ENCODE measurements around the gene HNF1B.
A peak's percentile ranks its signal among the peaks of the same experiment; 100 is the strongest.
"Not testable (repeated sequence)": the region's sequence is repeated elsewhere in the genome, so short reads cannot be mapped to it uniquely, and the experiment has no call there.

Gene HNF1B

DNA sequence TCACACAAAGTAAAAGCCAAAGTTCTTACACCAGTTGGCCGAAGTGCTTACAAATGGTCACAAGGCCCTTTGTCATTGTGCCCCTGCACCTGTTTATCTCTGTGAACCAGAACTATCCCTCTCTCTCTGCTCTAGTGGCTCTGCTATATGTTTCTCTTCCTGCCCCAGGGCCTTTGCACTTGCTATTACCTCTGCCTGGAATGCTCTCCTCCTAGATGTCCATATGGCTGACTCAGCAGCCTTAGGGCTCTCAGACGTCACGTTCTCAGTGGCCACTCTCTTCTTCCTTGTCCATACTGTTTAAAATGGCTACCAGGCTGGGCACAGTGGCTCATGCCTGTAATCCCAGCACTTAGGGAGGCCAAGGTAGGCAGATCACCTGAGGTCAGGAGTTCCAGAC is 62.9 kb downstream of the HNF1B start:
- Mint-ChIP-seq H3K27me3 (peaks cover 15% of the 10 kb centered on the region), H3K4me1 (peaks cover 15% of the 10 kb centered on the region), H3K9me3 (no peaks in the 10 kb centered on the region), H3K4me3 (no peak overlapping the region), H3K27ac (peak overlapping the region in 1 of 2 donors; percentile 38)
- no peak for ATAC-seq
- DNase-seq, result no peak

DNA sequence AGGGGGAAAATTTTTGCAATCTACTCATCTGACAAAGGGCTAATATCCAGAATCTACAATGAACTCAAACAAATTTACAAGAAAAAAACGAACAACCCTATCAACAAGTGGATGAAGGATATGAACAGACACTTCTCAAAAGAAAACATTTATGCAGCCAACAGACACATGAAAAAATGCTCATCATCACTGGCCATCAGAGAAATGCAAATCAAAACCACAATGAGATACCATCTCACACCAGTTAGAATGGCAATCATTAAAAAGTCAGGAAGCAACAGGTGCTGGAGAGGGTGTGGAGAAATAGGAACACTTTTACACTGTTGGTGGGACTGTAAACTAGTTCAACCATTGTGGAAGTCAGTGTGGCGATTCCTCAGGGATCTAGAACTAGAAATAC is 64.9 kb downstream of the HNF1B start:
- peaks cover 34% of the 10 kb centered on the region for H3K27me3 Mint-ChIP-seq
- H3K4me3 Mint-ChIP-seq, ATAC-seq, H3K27ac Mint-ChIP-seq, H3K9me3 Mint-ChIP-seq, DNase-seq: not testable (repeated sequence)
- H3K4me1 Mint-ChIP-seq, result peaks cover 25% of the 10 kb centered on the region

DNA sequence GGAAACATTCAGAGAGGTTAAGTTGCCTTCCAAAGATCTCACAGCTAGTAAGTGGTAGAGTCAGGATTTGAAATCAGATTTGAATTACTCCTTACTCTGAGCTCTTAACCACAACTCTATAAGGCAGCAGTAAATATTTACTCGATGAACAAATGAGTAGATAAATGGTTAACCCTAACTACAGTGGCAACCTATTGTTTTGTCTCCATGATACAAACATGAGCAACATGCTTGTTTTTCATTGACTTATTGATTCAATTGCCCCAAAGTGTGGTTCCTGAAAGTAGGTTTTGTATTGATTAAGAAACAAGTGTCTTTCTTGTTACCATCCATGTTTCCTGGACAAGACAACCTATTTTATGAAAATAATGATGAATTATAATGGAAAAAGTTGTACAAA is 66.8 kb downstream of the HNF1B start:
- DNase-seq (no peak), ATAC-seq (no peak)
- Mint-ChIP-seq H3K27ac (no peak overlapping the region), H3K4me3 (no peak overlapping the region), H3K9me3 (no peaks in the 10 kb centered on the region), H3K4me1 (peaks cover 13% of the 10 kb centered on the region), H3K27me3 (peaks cover 35% of the 10 kb centered on the region)

DNA sequence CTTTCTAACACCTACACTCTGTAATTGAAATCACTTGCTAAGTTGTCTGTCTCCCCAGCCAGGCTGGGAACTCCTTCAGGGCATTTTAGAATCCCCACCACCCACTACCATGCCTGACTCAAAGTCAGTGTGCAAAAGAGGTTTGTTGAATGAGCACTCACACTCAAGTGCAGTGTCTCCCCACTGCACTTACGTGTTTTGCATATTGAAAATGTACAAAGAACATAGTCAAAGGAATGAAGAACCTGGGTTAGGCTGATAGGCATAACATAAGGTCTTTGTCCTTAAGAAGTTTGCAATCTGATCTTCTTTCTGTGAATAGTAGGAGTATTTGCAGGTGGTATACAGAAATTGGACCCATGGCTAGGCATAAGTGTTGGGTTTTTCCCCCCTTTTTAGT is 67.8 kb downstream of the HNF1B start:
- H3K4me3 Mint-ChIP-seq, result no peak overlapping the region
- ATAC-seq (no peak), DNase-seq (no peak)
- H3K27ac Mint-ChIP-seq, result no peak overlapping the region
- peaks cover 12% of the 10 kb centered on the region for H3K4me1 Mint-ChIP-seq
- no peaks in the 10 kb centered on the region for H3K9me3 Mint-ChIP-seq
- peaks cover 35% of the 10 kb centered on the region for H3K27me3 Mint-ChIP-seq

DNA sequence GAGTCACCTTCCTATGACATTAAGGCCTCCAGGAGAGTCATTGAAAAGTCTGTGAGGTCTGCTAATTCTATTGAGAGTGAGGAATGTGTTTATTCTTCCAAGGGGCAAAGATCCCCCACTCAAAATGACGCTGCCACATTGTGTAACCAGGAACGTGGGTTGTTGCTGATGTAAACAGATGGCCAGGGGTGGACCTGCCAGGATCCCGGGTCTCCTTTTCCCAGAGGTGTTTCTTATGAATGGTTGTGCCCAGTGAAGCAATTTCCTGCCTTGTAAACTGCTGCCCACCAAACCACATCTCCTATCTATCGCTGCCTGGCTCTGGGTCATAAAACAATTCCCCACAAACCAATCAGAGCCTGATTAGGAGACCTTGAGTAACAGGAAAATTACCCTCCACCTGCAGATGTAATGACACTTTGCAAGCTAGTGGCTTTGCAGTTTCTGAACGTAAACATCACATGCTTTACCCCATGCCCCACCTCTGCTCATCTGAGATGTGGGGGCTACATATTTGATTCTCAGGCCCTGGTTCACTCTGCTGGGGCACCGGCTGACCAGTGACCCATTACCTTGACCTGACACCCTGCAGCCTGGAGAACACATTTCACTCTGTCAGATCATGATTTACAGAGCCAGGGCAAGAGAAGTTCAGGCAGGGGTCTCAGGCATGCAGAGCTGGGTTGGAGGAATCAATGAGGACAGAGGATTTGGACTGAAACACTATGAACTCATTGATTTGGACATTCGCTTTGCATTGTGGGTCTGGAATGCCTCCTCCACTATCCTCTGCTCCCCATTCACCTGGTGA is 68.5 kb downstream of the HNF1B start:
- peaks cover 35% of the 10 kb centered on the region for H3K27me3 Mint-ChIP-seq
- peak overlapping the region in 1 of 2 donors; percentile 74 for H3K27ac Mint-ChIP-seq
- ATAC-seq, result no peak
- H3K4me1 Mint-ChIP-seq, result peaks cover 12% of the 10 kb centered on the region
- H3K4me3 Mint-ChIP-seq, result no peak overlapping the region
- no peak for DNase-seq
- H3K9me3 Mint-ChIP-seq, result no peaks in the 10 kb centered on the region

DNA sequence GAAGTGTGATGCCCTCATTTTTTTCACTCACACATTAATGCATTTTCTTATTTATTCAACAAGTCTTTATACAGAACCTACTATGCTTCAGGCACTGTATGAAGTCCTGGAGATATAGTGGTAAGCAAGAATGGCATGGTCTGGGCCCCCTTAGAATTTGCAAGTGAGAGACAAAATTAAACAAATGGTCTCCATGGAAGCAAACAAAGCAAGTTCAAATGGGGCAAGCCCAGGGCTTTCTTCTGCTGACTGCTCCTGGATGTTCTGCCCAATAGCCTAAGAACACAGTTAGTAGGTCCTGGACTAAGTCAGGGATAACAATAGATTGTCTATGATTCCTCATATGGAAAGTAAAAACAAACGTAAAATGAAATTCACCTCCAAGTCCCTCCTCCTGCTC is 70.3 kb downstream of the HNF1B start:
- Mint-ChIP-seq H3K9me3 (no peaks in the 10 kb centered on the region), H3K27me3 (peaks cover 35% of the 10 kb centered on the region)
- no peak for ATAC-seq

DNA sequence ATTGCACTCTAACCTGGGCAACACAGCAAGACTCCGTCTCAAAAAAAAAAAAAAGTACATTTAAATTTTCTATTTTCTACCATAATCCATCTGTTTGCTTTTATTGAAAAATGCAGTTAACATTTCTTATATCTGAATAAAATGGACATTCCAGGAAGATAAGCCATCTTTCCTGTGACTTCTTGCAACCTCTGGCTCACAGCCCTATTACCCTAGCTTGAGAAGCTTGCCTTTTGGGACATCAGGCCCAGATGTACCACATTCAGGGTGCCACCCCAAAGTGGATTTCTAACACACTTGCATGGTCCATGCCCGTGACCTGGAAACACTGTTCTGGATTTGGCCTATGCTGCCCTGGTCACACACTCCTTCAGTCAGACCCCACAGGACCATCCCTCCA is 71.5 kb downstream of the HNF1B start:
- Mint-ChIP-seq H3K9me3 (no peaks in the 10 kb centered on the region), H3K4me1 (peaks cover 12% of the 10 kb centered on the region), H3K27ac (no peak overlapping the region), H3K27me3 (peaks cover 30% of the 10 kb centered on the region), H3K4me3 (no peak overlapping the region)
- ATAC-seq (no peak), DNase-seq (no peak)

More for the DNA sequence above, 70.3 kb downstream of the HNF1B start:
- DNase-seq, result no peak
- Mint-ChIP-seq H3K4me1 (peaks cover 12% of the 10 kb centered on the region), H3K27ac (no peak overlapping the region), H3K4me3 (no peak overlapping the region)

DNA sequence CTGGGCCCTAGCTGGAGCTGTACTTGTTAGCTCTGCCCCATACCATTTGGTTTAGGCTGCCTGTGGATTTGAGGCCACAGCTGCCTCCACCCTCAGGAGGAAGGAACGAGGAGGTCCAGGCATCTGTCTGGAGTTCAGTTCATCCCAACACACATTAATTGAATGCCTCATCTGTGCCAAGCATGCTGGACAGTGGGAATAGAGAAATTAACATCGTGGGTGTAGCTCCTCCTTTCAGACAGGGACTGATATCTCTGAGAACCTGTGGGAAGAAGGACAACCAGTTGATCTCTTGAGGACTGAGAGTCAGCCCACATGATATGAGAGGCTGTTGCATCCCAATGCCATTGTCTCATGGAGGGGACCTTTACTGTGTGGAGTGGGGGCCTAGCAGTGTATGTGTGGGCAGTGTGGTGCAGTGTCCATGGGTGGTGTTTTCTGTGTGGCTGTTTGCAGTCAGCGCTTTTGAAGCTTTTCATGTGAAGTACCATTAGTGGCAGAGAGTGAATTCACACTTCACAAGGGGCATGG is 72.2 kb downstream of the HNF1B start:
- Mint-ChIP-seq H3K9me3 (no peaks in the 10 kb centered on the region), H3K27me3 (peaks cover 26% of the 10 kb centered on the region), H3K4me1 (peaks cover 12% of the 10 kb centered on the region), H3K4me3 (no peak overlapping the region), H3K27ac (no peak overlapping the region)
- ATAC-seq, result no peak
- DNase-seq, result no peak

DNA sequence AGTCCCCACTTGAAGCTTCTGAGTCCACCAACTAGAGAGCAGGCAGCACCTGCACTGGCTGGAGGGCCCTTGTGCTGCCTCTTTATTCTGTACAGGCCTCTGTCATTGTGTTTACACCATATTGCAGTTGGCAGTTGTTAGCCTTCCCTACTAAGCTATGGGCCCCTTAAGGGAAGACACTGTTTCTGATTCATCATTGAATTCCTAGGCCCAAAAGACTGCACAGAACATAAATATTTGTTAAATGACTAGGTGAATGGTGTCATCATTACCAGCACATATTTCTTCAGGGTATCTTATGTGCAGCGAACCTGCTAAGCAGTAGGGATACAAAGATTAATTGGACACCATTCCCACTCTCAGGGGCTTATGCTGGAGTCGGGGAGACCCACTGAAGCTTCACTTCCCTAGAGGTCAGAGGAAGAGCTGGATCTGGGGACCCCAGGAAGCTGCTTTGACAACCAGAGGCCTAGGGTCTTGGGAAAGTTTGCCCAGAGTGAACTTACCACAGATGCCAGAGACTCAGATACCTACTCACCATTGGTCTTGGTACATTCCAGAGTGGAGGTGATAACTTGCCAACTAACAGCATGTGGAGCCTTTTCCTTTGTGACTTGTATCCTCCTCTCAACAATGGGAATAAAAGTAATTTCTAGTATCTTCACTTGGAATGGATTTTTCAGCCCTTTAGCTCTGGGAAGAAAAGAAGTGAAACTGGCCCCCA is 72.9 kb downstream of the HNF1B start:
- Mint-ChIP-seq H3K27ac (peak overlapping the region in 1 of 2 donors; percentile 12), H3K27me3 (peaks cover 20% of the 10 kb centered on the region), H3K4me3 (no peak overlapping the region), H3K9me3 (no peaks in the 10 kb centered on the region), H3K4me1 (peaks cover 10% of the 10 kb centered on the region)
- DNase-seq (no peak), ATAC-seq (no peak)

DNA sequence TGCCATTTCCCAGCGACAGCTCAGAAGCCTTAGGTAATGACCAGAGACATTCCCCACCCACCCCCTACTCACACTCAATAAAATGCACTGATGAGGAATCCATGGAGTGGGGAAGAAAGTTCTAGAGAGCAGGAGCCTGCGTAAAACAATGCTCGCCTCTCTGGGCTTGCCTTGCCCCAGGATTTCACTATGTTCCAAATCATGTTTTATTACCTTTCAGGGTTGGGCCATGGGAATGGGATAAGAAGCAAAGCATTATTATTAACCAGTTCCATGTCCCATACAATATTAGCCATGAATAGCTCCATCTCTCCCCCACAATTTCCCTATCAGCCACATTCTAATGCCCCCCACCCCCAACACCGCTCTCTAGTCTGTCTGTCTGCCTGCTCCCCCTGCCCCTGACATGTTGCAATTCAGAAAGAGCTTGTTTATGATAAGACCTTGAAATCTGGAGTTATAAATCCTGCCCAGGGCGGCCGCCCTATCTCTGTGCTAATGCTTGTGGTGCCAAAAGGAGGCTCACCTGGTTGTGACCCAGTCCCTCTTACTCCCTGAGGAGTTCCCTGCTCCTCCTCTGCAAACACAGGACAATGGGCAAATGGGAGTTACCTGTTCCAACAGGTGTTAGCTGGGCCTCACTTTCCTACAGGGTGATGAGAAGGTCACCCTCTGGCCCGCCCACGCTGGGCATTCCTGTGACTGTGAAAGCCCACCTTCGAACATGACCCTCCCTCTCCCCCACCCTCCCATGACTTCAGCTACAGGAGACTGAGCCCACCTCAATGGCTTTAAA is 73.6 kb downstream of the HNF1B start:
- no peak overlapping the region for H3K27ac Mint-ChIP-seq

DNA sequence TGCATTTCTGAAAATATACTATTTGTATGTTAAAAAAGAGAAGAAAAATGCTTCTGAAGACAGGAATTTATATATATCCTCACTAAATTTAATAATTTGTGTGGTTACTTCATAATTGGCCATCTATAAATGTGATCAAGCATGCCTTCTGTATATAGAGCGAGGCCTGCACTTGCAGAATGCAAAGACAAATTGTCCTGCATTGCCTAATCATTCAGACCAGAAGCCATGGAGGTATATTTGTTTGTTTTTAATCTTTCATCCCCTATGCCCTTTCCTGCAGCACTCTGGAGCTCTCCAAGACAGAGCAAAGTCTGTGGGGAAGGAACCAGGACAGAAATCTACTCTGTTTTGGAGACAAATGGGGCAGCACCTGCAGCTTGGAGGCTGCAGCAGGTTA is 77.8 kb downstream of the HNF1B start:
- Mint-ChIP-seq H3K9me3 (no peaks in the 10 kb centered on the region), H3K27ac (no peak overlapping the region)

More for the DNA sequence above, 73.6 kb downstream of the HNF1B start:
- ATAC-seq (no peak), DNase-seq (no peak)
- peaks cover 13% of the 10 kb centered on the region for H3K27me3 Mint-ChIP-seq
- peaks cover 2% of the 10 kb centered on the region for H3K4me1 Mint-ChIP-seq
- no peak overlapping the region for H3K4me3 Mint-ChIP-seq
- no peaks in the 10 kb centered on the region for H3K9me3 Mint-ChIP-seq

DNA sequence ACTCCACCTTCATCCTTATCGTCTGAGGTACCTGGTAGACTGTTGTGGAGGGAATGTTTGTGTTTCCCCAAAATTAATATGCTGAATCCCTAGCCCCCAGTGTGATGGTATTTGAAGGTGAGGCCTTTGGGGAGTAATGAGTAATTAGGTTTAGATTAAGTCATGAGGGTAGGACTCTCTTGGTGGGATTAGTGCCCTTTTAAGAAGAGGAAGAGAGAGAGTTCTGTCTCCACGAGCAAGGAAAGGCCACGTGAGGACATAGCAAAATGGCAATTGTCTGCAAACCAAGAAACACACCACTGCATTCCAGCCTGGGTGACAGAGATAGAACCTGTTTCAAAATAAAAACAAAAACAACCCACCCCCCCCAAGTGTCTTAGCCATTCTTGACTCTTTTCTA is 80.6 kb downstream of the HNF1B start:
- no peak for DNase-seq
- H3K9me3 Mint-ChIP-seq, result no peaks in the 10 kb centered on the region
- H3K4me3 Mint-ChIP-seq, result no peak overlapping the region
- no peak overlapping the region for H3K27ac Mint-ChIP-seq
- H3K27me3 Mint-ChIP-seq, result peaks cover 12% of the 10 kb centered on the region
- no peak for ATAC-seq
- peaks cover 4% of the 10 kb centered on the region for H3K4me1 Mint-ChIP-seq

More for the DNA sequence above, 77.8 kb downstream of the HNF1B start:
- DNase-seq (no peak), ATAC-seq (no peak)
- H3K27me3 Mint-ChIP-seq, result no peaks in the 10 kb centered on the region
- H3K4me3 Mint-ChIP-seq, result no peak overlapping the region
- H3K4me1 Mint-ChIP-seq, result peaks cover 4% of the 10 kb centered on the region

DNA sequence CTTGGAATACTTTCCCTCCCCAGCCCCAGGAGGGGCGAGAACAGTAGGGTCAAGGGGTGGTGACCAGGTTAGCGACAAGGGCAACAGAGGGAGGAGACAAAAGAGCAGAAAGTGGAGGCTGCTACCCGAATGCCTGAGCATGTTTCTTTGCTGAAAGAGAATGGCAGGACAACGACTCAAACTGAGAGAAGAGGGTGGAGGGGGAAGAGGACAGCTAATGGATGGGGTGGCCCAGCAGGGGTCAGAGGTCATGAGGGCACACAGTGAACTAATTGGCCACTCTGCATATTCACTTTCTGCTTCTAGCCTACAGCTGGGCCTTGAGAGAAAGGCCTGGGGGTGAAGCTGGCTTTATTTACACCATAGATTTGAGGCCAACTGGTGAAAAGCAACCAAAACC is 82.5 kb downstream of the HNF1B start:
- Mint-ChIP-seq H3K4me1 (peaks cover 4% of the 10 kb centered on the region), H3K9me3 (no peaks in the 10 kb centered on the region), H3K27ac (no peak overlapping the region), H3K4me3 (no peak overlapping the region), H3K27me3 (peaks cover 12% of the 10 kb centered on the region)
- no peak for DNase-seq
- no peak for ATAC-seq

DNA sequence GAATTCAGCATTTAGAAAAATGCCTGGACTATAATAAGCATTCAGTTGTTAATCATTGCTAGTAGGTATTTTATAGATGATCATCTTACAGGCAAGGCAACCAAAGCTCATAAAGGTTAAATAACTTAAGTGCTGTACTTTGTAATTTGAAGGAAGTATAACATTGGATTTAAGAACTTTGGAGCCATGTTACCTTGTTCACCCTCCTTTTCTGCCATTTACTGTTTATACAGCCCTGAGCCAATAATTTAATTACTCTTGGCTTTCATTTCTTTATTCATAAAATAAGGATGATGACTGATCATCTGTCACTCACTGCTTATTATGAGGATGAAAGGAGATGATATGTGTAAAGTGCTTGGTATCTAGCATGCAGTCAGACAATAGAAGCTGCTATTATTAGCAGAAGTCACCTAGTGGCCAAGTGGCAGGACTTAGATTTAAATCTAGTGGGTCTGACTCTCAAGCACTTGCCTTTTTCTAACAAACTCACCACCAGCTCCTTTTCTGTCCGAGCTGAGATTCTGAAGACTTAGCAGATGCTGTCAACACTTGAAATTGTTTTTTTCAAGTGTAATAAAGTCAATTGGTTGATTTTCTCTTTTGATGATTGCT is 83.4 kb downstream of the HNF1B start:
- Mint-ChIP-seq H3K27me3 (peaks cover 12% of the 10 kb centered on the region), H3K9me3 (no peaks in the 10 kb centered on the region), H3K4me1 (peaks cover 4% of the 10 kb centered on the region), H3K4me3 (no peak overlapping the region), H3K27ac (no peak overlapping the region)
- no peak for ATAC-seq
- no peak for DNase-seq

DNA sequence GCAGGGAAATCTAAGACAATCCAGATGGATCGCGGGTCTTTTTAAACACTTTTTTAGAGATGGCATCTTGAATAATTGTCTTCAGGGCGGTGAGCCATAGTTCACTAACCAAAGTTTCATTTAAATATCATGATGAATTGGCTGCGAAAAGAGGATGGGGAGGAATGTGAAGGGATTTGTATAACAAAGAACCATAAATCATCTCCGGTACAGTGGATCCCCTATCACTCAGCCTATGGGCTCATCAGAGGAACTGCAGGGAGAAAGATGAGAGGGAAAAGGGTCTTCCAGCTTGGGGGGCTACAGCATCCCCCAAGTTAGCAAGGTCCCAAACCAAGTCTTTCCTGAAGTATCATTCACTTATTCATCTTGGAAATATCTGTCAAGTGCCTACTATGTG is 84.9 kb downstream of the HNF1B start:
- Mint-ChIP-seq H3K9me3 (no peaks in the 10 kb centered on the region), H3K4me3 (no peak overlapping the region), H3K4me1 (peaks cover 4% of the 10 kb centered on the region), H3K27me3 (peaks cover 12% of the 10 kb centered on the region), H3K27ac (no peak overlapping the region)
- DNase-seq (no peak), ATAC-seq (no peak)

Measured in stimulated activated naive CD8-positive, alpha-beta T cell treated with anti-CD3 and anti-CD28 coated beads, Interleukin-15, amount 100 ng/mL, for 72 hours (primary cell).